ENCODE measurements around the gene SELENOP. TPM values are rescaled to one million over a fixed set of nuclear protein-coding genes. Genes with fewer than 3 reads are reported as not detected.

SELENOP gene
- total RNA-seq, 1 donor from 2014 or later = 344 TPM

GRCh38 chr5:42784132-42784531 is 27.6 kb downstream of the SELENOP start:
- no peak for TF ChIP-seq POLR2AphosphoS5 (IDR thresholded peaks at IDR 0.05; ENCODE audit: insufficient read depth in 1 of 2, low read depth in 1 of 2)
- no peak for TF ChIP-seq POLR2A (IDR thresholded peaks at IDR 0.05)
- TF ChIP-seq CTCF (IDR thresholded peaks at IDR 0.05) = no peak
- no peak overlapping the region for H3K4me3 ChIP-seq
- no peak for DNase-seq (ENCODE audit: extremely low spot score in 2 of 2)
- intact Hi-C loops (cut with DNase I) = no loop called here
- H3K9me3 ChIP-seq = peaks cover 10% of the 10 kb centered on the region
- no peak overlapping the region for H3K27ac ChIP-seq
- H3K4me1 ChIP-seq = no peaks in the 10 kb centered on the region
- no peaks in the 10 kb centered on the region for H3K36me3 ChIP-seq
- H3K27me3 ChIP-seq = no peaks in the 10 kb centered on the region

GRCh38 chr5:42781584-42781983 is 30.1 kb downstream of the SELENOP start:
- Histone ChIP-seq H3K4me3 (no peak overlapping the region), H3K4me1 (no peaks in the 10 kb centered on the region), H3K27me3 (no peaks in the 10 kb centered on the region), H3K9me3 (no peaks in the 10 kb centered on the region), H3K27ac (no peak overlapping the region), H3K36me3 (no peaks in the 10 kb centered on the region)
- TF ChIP-seq POLR2AphosphoS5 (IDR thresholded peaks at IDR 0.05; ENCODE audit: insufficient read depth in 1 of 2, low read depth in 1 of 2) = no peak
- TF ChIP-seq CTCF (IDR thresholded peaks at IDR 0.05) = no peak
- no peak for TF ChIP-seq POLR2A (IDR thresholded peaks at IDR 0.05)
- intact Hi-C loops (cut with DNase I) = no loop called here
- DNase-seq (ENCODE audit: extremely low spot score in 2 of 2) = no peak

- no peak overlapping the region for H3K4me3 ChIP-seq
- H3K4me1 ChIP-seq = no peaks in the 10 kb centered on the region
- intact Hi-C loops (cut with DNase I) = no loop called here
- H3K9me3 ChIP-seq = no peaks in the 10 kb centered on the region
- H3K36me3 ChIP-seq = no peaks in the 10 kb centered on the region
- H3K27ac ChIP-seq = no peak overlapping the region
- TF ChIP-seq POLR2A (IDR thresholded peaks at IDR 0.05) = no peak
- TF ChIP-seq POLR2AphosphoS5 (IDR thresholded peaks at IDR 0.05; ENCODE audit: insufficient read depth in 1 of 2, low read depth in 1 of 2) = no peak
- no peaks in the 10 kb centered on the region for H3K27me3 ChIP-seq
- DNase-seq (ENCODE audit: extremely low spot score in 2 of 2) = no peak
Measured at GRCh38 chr5:42779083-42779482, 32.6 kb downstream of the SELENOP start.

- H3K27ac ChIP-seq = no peak overlapping the region
- no peaks in the 10 kb centered on the region for H3K9me3 ChIP-seq
- H3K36me3 ChIP-seq = no peaks in the 10 kb centered on the region
- H3K4me3 ChIP-seq = no peak overlapping the region
- H3K27me3 ChIP-seq = no peaks in the 10 kb centered on the region
- intact Hi-C loops (cut with DNase I) = no loop called here
- no peaks in the 10 kb centered on the region for H3K4me1 ChIP-seq
- no peak for DNase-seq (ENCODE audit: extremely low spot score in 2 of 2)
- TF ChIP-seq POLR2A (IDR thresholded peaks at IDR 0.05) (no peak), CTCF (IDR thresholded peaks at IDR 0.05) (no peak), POLR2AphosphoS5 (IDR thresholded peaks at IDR 0.05; ENCODE audit: insufficient read depth in 1 of 2, low read depth in 1 of 2) (no peak)
Measured at GRCh38 chr5:42772265-42772993, 39.3 kb downstream of the SELENOP start.

- Histone ChIP-seq H3K4me1 (no peaks in the 10 kb centered on the region), H3K4me3 (no peak overlapping the region), H3K36me3 (no peaks in the 10 kb centered on the region), H3K27ac (no peak overlapping the region), H3K9me3 (no peaks in the 10 kb centered on the region), H3K27me3 (no peaks in the 10 kb centered on the region)
- TF ChIP-seq CTCF (IDR thresholded peaks at IDR 0.05) (no peak), POLR2A (IDR thresholded peaks at IDR 0.05) (no peak), POLR2AphosphoS5 (IDR thresholded peaks at IDR 0.05; ENCODE audit: insufficient read depth in 1 of 2, low read depth in 1 of 2) (no peak)
- no peak for DNase-seq (ENCODE audit: extremely low spot score in 2 of 2)
- intact Hi-C loops (cut with DNase I) = no loop called here
Measured at GRCh38 chr5:42770003-42770402, 41.7 kb downstream of the SELENOP start.
